GM21360 (cell line): ENCODE measurements around the gene KCNJ2.

Experiments used
- ATAC-seq: cut with Tn5 transposase; IDR thresholded peaks from one replicate; pipeline ENCODE4 v1.9.1; 2021; ENCODE audit warnings: mild to moderate bottlenecking, moderate library complexity; ENCODE audit not compliant: unreplicated experiment

The KCNJ2 gene

DNA sequence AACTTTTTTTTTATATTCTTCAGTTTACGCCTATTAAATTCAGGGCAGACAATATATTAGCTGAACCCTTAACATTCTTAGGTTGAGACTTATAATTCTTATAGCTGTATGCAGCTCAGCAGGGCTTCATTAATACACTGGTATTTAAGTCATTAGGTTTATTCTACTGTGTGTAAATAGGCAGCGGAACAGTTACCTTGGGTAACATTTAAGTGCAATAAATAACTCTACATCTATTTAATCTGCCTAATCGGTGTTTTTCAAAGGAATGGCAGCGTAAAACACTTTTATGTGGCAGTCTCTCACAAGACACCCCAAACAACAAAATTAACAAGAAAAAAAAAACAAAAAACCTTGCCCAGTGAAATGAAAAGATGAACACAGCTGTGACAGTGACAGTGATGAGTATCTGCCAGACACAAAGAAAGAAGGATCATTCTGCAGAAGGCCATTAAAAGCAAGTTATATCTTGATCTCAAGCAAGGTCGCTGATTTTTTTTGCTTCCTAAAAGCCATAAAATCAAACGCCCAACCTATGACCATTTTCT, 32.6 kb downstream of the KCNJ2 start:
- no peak for ATAC-seq

DNA sequence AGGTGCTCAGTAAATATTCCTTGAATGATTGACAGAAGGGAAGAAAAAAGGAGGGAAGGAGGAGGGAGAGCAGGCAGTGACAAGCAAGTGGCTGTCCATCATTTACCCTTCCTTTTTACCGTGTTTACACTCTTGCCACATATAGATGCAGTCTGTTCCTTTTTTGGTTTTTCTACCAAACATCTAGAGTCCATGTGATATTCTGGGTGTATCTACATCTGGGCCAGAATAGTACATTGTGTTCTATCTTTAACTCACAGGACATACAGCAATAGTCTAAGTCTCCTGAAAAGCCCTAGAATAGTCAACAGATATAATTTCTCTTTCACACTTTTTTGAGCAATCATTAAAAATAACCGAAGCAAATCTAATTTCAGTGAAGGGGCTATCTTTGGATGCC, 33.5 kb downstream of the KCNJ2 start:
- no peak for ATAC-seq

DNA sequence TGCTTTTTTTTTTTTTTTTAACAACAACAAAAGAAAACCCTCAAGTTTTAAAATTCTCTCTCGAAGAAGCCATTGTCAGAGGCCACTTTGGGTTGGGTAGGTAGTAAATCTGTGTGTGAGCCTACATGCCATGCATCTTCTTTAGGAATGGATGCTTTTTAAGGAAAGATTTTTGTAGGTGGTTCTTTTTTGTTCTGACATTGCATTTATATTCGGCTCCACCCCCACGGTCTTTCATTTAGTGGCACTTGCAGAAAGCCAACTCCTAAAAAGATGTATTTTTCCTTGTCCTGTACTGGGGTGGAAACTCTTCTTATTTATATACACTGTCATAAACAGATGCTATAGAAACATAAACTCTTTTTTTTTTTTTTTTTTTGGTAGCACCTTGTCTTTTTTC, 35.1 kb downstream of the KCNJ2 start:
- no peak for ATAC-seq

DNA sequence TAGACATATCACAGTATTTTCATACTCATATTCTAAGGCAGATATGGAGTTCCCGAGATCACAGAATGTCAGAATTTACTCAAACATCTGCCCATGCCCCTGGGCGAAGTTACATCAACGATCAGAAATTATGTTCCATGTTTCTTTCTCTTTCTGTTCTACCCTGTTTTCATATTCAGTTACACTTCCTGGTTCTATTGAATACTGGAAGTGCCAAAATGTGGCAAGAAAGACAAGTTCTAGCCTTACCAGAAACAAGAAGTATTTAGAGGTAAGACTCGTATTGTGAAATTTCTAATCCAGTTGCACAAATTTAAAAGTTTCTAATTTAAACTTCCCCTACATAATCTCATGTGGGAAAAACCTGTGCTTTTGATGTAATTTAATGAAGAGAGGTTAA, 36.1 kb downstream of the KCNJ2 start:
- ATAC-seq, result no peak

DNA sequence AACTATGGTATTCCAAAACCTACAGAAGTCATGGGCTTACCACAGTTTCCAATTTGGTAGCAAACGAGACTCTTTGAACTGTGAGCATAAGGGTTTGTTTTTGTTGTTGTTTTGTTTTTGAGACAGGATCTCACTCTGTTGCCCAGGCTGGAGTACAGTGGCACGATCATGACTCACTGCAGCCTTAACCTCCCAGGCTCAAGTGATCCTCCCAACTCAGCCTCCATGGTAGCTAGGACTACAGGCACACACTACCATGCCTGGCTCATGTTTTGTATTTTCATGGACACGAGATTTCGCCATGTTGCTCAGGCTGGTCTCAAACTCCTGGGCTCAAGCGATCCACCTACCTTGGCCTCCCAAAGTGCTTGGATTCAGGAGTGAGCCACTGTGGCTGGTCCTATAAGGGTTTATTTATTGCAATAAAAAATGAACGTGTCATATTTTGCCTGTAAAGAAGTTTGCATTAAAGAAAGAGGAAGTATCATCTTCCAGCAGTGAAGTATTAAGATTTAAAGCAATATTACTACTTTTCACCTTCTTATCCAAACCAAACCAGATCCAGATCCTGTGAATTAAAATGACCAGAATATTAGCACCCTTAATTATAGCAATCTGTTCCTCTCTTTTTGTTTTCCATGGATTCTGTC, 37.2 kb downstream of the KCNJ2 start:
- no peak for ATAC-seq

DNA sequence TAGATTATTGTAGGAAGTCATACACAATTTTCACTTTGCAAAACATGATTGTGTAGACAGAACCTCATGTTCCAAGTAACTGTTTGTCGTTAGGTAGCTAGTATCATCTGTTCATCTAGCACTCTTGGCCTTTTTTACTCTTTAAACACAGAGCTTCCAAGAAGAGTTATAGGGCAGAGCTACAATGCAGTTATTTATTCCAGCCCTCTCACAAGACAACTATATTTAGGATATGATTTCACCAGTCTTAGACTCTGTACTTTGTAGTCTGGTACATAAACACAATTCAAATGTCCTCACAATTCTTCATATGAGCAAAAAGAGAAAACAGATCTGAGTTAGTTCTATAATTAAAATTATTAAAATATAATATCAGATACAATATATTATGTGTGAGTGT, 37.9 kb downstream of the KCNJ2 start:
- no peak for ATAC-seq

DNA sequence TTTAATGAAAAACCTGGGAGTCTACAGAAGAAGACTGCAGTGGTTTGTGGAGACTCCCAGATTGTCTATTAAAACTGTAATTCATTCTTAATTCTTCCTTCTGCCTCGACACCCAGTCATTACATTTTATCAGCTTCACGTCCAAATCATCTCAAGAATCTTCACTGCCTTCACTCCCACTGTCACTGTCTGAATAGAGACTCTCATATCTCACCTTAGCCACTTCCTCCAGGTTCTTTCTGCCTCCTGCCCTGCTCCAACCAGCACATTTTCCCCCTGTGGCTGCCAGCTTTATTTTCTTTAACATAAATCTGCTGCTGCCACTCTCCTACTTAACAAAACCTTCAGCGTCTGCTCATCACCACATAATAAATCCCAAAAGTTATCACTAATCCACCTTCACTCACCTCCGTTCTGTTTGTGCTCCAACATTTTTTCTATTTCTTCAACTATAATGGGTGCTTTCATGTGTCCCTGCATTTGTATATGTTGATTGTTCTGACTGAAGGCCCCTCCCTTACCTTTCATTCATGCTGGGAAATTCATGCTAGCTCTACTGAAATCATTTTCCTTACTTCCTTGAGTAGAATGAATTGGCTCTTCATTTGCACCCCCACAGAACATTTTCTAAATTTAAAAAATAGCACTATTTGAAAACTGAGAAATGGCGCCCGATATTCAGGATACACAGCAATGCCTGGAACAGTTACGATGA, 38.9 kb downstream of the KCNJ2 start:
- ATAC-seq, result no peak

DNA sequence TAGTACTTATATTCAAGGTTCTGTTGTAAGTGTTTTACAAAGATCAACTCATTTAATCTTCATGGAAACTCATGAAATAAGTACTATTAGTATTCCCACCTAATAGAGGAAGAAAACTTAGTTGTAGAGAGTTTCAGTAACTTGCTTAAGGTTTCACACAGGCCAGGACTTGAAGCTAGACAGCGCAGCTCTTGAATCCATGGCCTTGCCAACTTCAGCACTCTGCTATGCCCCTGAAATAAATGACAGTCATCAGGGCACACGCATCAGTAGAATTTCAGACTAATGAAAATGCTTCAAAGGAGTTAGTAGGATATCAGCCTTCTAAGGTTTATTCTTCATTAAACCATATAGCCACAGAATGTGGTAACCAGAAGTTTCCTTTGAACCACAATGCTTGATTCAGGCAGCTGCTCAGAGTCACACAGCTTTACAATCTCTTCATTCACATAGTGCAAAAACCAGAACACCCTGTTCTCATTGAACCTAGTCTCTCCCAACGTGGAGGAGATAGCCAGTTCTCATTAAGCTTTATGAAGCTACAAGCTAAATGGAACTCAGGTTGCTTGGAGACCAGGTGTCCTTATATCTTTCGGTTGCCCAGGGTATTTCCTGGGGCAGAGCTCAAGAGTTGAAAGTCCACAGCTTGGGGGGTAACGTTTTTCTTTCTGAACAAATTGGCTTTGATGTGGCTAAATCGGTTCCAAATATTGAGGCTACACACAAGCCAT, 39.7 kb downstream of the KCNJ2 start:
- ATAC-seq, result no peak

DNA sequence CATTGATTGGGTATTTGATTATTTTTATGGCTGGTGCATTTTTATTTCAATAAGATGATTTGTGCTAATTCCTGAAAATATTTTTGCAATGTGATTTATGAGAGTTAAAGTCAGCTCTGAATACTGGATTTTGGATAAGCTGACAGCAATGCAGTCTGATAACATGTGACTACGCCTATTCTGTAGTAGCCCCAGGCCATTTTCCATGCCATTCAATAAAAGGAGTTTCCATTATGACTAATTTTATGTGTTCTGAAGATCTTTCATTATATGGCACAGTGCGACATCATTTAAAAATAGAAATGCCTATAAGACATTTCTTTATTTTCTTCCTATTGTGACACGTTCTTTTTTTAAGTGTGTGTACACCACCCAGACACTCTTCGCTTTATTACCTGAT, 46.3 kb downstream of the KCNJ2 start:
- ATAC-seq, result no peak

DNA sequence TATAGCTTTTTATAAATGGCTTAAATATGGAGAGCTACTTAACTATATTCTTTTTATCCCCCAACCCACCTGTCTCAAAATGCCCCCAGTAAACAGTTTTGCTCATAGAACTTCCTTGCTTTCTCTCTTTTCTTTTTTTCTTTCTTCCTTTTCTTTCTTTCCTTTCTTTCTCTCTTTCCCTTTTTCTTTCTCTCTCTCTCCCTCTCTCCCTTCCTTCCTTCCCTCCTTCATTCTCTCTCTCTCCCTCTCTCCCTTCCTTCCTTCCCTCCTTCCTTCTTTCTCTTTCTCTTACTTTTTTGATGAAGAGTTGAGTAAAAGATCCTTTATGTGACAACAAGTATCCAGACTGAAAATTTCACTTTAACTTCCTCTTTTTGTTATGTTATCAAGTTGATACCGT, 48.2 kb downstream of the KCNJ2 start:
- no peak for ATAC-seq

DNA sequence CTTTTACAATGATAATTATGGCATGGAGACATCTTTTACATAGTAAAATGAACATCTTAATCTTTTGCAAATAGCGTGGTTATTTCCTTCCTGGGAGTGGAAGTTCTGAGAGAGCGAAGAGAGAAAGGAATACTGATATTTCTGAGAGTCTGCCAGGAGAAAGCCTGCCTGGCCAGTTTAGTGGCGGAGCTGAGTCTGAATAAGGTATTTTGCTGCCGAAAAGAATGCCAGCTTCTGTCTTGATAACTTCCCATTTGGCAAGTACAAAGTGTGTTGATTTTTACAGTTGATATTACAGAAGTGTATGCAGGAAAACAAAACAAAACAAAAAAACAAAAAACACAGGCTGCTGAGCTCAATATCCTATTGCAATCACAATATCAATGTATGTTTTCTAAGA, 55.9 kb downstream of the KCNJ2 start:
- ATAC-seq, result no peak
